Ectodermal cell (in vitro differentiated cells): Measurements from ENCODE around the gene ABLIM1.
A peak's percentile ranks its signal among the peaks of the same experiment; 100 is the strongest.

ENCODE experiments used
- H3K27ac ChIP-seq: 2 replicates; pipeline ENCODE4 v1.7.0; 2013; ENCODE audit warnings: mild to moderate bottlenecking, low read depth, low read length; ENCODE audit not compliant: insufficient read depth, poor library complexity, severe bottlenecking
- H3K27me3 ChIP-seq: 2 replicates; pipeline ENCODE4 v1.7.0; 2013; ENCODE audit warnings: mild to moderate bottlenecking, low read length; ENCODE audit not compliant: insufficient read depth, control insufficient read depth, poor library complexity, severe bottlenecking
- H3K36me3 ChIP-seq: one replicate; pipeline ENCODE4 v1.7.0; 2013; ENCODE audit warnings: low read length; ENCODE audit not compliant: control insufficient read depth, insufficient read depth
- H3K4me1 ChIP-seq: one replicate; pipeline ENCODE4 v1.7.0; 2013; ENCODE audit warnings: low read length; ENCODE audit not compliant: control insufficient read depth, insufficient read depth
- H3K4me3 ChIP-seq: 2 replicates; pipeline ENCODE4 v1.7.0; 2013; ENCODE audit warnings: low read depth, low read length, control low read depth; ENCODE audit not compliant: insufficient read depth
- H3K9me3 ChIP-seq: 2 replicates; pipeline ENCODE4 v1.7.0; 2013; ENCODE audit warnings: mild to moderate bottlenecking, low read length, moderate library complexity; ENCODE audit not compliant: control insufficient read depth
- WGBS, 2 experiments: methylation state at CpG; one replicate each; pipeline ENCODE4 v1.1.7; 2013; ENCODE audit warnings: missing lambda C conversion rate in 2 of 2; 5-methylcytosine and 5-hydroxymethylcytosine counted together

ABLIM1 gene

GRCh38 chr10:114427124-114427852 lies 230.8 kb downstream of the ABLIM1 start:
- 70% methylated on average over 9 of the region's 9 CpGs for WGBS, 2 experiments
- peak overlapping the region; percentile 55 for H3K27ac ChIP-seq
- peaks cover 14% of the 10 kb centered on the region for H3K4me1 ChIP-seq

GRCh38 chr10:114426476-114426875 lies 231.6 kb downstream of the ABLIM1 start:
- Histone ChIP-seq H3K4me1 (peaks cover 14% of the 10 kb centered on the region), H3K27ac (no peak overlapping the region), H3K9me3 (no peaks in the 10 kb centered on the region), H3K4me3 (no peak overlapping the region), H3K36me3 (no peaks in the 10 kb centered on the region), H3K27me3 (no peaks in the 10 kb centered on the region)
- 71 to 74% methylated on average over 5 of the region's 5 CpGs for WGBS, 2 experiments

More at GRCh38 chr10:114427124-114427852, 230.8 kb downstream of the ABLIM1 start:
- H3K27me3 ChIP-seq: no peaks in the 10 kb centered on the region
- no peaks in the 10 kb centered on the region for H3K9me3 ChIP-seq
- no peak overlapping the region for H3K4me3 ChIP-seq
- H3K36me3 ChIP-seq: no peaks in the 10 kb centered on the region

GRCh38 chr10:114420811-114421485 lies 237.1 kb downstream of the ABLIM1 start:
- 93 to 94% methylated on average over 4 of the region's 4 CpGs for WGBS, 2 experiments
- Histone ChIP-seq H3K9me3 (no peaks in the 10 kb centered on the region), H3K27ac (no peak overlapping the region), H3K36me3 (no peaks in the 10 kb centered on the region), H3K4me1 (no peaks in the 10 kb centered on the region), H3K4me3 (no peak overlapping the region), H3K27me3 (no peaks in the 10 kb centered on the region)

- Histone ChIP-seq H3K27me3 (no peaks in the 10 kb centered on the region), H3K4me3 (no peak overlapping the region), H3K9me3 (no peaks in the 10 kb centered on the region), H3K4me1 (no peaks in the 10 kb centered on the region), H3K36me3 (no peaks in the 10 kb centered on the region), H3K27ac (no peak overlapping the region)
- 77 to 87% methylated on average over 1 of the region's 1 CpG for WGBS, 2 experiments
Observed at GRCh38 chr10:114418109-114418508, 240.0 kb downstream of the ABLIM1 start.

GRCh38 chr10:114412907-114413797 lies 244.9 kb downstream of the ABLIM1 start:
- H3K4me1 ChIP-seq: peaks cover 4% of the 10 kb centered on the region
- no peaks in the 10 kb centered on the region for H3K36me3 ChIP-seq
- H3K9me3 ChIP-seq: no peaks in the 10 kb centered on the region
- no peak overlapping the region for H3K4me3 ChIP-seq
- 91 to 92% methylated on average over 8 to 9 of the region's 9 CpGs for WGBS, 2 experiments
- no peak overlapping the region for H3K27ac ChIP-seq
- H3K27me3 ChIP-seq: peaks cover 3% of the 10 kb centered on the region

- WGBS, 2 experiments: 59 to 60% methylated on average over 5 of the region's 5 CpGs
- no peak overlapping the region for H3K27ac ChIP-seq
- H3K4me1 ChIP-seq: peaks cover 4% of the 10 kb centered on the region
- no peak overlapping the region for H3K4me3 ChIP-seq
- no peaks in the 10 kb centered on the region for H3K36me3 ChIP-seq
- H3K9me3 ChIP-seq: no peaks in the 10 kb centered on the region
- peaks cover 27% of the 10 kb centered on the region for H3K27me3 ChIP-seq
Observed at GRCh38 chr10:114408968-114409444, 249.1 kb downstream of the ABLIM1 start.

GRCh38 chr10:114408112-114408967 lies 249.7 kb downstream of the ABLIM1 start:
- H3K4me3 ChIP-seq: no peak overlapping the region
- peaks cover 34% of the 10 kb centered on the region for H3K27me3 ChIP-seq
- no peaks in the 10 kb centered on the region for H3K9me3 ChIP-seq
- 72 to 73% methylated on average over 12 of the region's 12 CpGs for WGBS, 2 experiments
- no peaks in the 10 kb centered on the region for H3K36me3 ChIP-seq
- H3K27ac ChIP-seq: no peak overlapping the region
- H3K4me1 ChIP-seq: peaks cover 4% of the 10 kb centered on the region

- WGBS, 2 experiments: 100% methylated on average over 1 of the region's 1 CpG
- no peaks in the 10 kb centered on the region for H3K9me3 ChIP-seq
- peaks cover 51% of the 10 kb centered on the region for H3K27me3 ChIP-seq
Observed at GRCh38 chr10:114406455-114406854, 251.6 kb downstream of the ABLIM1 start.

GRCh38 chr10:114405011-114405350 lies 253.1 kb downstream of the ABLIM1 start:
- no peaks in the 10 kb centered on the region for H3K36me3 ChIP-seq
- H3K4me1 ChIP-seq: peaks cover 15% of the 10 kb centered on the region
- peaks cover 55% of the 10 kb centered on the region for H3K27me3 ChIP-seq
- H3K4me3 ChIP-seq: peak overlapping the region; percentile 44
- H3K9me3 ChIP-seq: no peaks in the 10 kb centered on the region
- no peak overlapping the region for H3K27ac ChIP-seq
- WGBS, 2 experiments: 23 to 27% methylated on average over 16 of the region's 16 CpGs

More at GRCh38 chr10:114406455-114406854, 251.6 kb downstream of the ABLIM1 start:
- no peak overlapping the region for H3K27ac ChIP-seq
- H3K36me3 ChIP-seq: no peaks in the 10 kb centered on the region
- no peak overlapping the region for H3K4me3 ChIP-seq
- peaks cover 15% of the 10 kb centered on the region for H3K4me1 ChIP-seq
